CD4-positive, CD25-positive, alpha-beta regulatory T cell (primary cell): ENCODE results near the gene GMDS. TPM values are rescaled to one million over a fixed set of nuclear protein-coding genes. Genes with fewer than 3 reads are reported as not detected.

ENCODE experiments used
- ATAC-seq, 2 donors: fragments of 150-1000 bp; cut with Tn5 transposase; one replicate each; pipeline ENCODE4 v1.10.0; 2021; ENCODE audit warnings: low read depth in 2 of 2, moderate number of reproducible peaks in 2 of 2, moderate library complexity in 1 of 2
- DNase-seq, 3 donors: peaks; one replicate each; pipeline versions ENCODE4 v3.0.0 to v3.0.0-alpha.2; 2012 to 2022; ENCODE audit warnings: mixed read lengths in 1 of 3
- H3K27ac ChIP-seq: one replicate; pipeline ENCODE4 v1.7.0; 2013; ENCODE audit warnings: mild to moderate bottlenecking, low read length; ENCODE audit not compliant: insufficient read depth, poor library complexity, severe bottlenecking
- H3K27me3 ChIP-seq: one replicate; pipeline ENCODE4 v1.7.0; 2013; ENCODE audit warnings: low read length; ENCODE audit not compliant: control insufficient read depth, insufficient read depth
- H3K36me3 ChIP-seq: one replicate; pipeline ENCODE4 v1.7.0; 2013; ENCODE audit warnings: mild to moderate bottlenecking, low read length, moderate library complexity; ENCODE audit not compliant: control insufficient read depth, insufficient read depth
- H3K4me1 ChIP-seq: 2 replicates; pipeline ENCODE4 v1.7.0; 2013; ENCODE audit warnings: mild to moderate bottlenecking, low read length; ENCODE audit not compliant: insufficient read depth, control insufficient read depth, poor library complexity, severe bottlenecking
- H3K4me3 ChIP-seq: one replicate; pipeline ENCODE4 v1.7.0; 2013; ENCODE audit warnings: low read depth, mild to moderate bottlenecking, low read length, moderate library complexity
- H3K9me3 ChIP-seq, 2 experiments: 1 replicate in 1 of 2; 2 replicates in 1 of 2; pipeline ENCODE4 v1.7.0; 2013; ENCODE audit warnings: low read length in 2 of 2, mild to moderate bottlenecking in 1 of 2, moderate library complexity in 1 of 2; ENCODE audit not compliant: control insufficient read depth in 2 of 2
- H3K27ac Mint-ChIP-seq, 3 donors: one replicate each; pipeline ENCODE4 v1.8.0; 2020 to 2022; ENCODE audit warnings: mild to moderate bottlenecking in 3 of 3, mixed read lengths in 3 of 3, moderate library complexity in 2 of 3
- H3K27me3 Mint-ChIP-seq: one replicate; pipeline ENCODE4 v1.8.0; 2022; ENCODE audit warnings: mild to moderate bottlenecking, mixed read lengths
- H3K36me3 Mint-ChIP-seq: one replicate; pipeline ENCODE4 v1.8.0; 2020; ENCODE audit warnings: mixed read lengths
- H3K4me1 Mint-ChIP-seq, 4 donors: one replicate each; pipeline ENCODE4 v1.8.0; 2020 to 2022; ENCODE audit warnings: mixed read lengths in 4 of 4, mild to moderate bottlenecking in 1 of 4
- H3K4me3 Mint-ChIP-seq, 4 donors: one replicate each; pipeline ENCODE4 v1.8.0; 2020 to 2022; ENCODE audit warnings: mild to moderate bottlenecking in 4 of 4, mixed read lengths in 4 of 4, moderate library complexity in 3 of 4
- H3K9me3 Mint-ChIP-seq, 7 donors: one replicate each; pipeline ENCODE4 v1.8.0; 2020 to 2022; ENCODE audit warnings: mixed read lengths in 7 of 7, mild to moderate bottlenecking in 3 of 7, moderate library complexity in 2 of 7
- polyA plus RNA-seq, 4 donors: library from polyadenylated mRNA; unstranded; fragments of 300-500 nt; fragmentation: Illumina TruSeq; gene quantifications; one replicate each; pipeline ENCODE4 v1.2.3, GENCODE V29; 2021
- total RNA-seq: library from RNA; stranded (reverse); gene quantifications from one replicate; pipeline ENCODE4 v1.2.3, GENCODE V29; 2022

The GMDS gene
- total and polyA plus RNA-seq, 5 donors from 2014 or later = 17.5 to 23.9 (median 20.2) TPM

DNA sequence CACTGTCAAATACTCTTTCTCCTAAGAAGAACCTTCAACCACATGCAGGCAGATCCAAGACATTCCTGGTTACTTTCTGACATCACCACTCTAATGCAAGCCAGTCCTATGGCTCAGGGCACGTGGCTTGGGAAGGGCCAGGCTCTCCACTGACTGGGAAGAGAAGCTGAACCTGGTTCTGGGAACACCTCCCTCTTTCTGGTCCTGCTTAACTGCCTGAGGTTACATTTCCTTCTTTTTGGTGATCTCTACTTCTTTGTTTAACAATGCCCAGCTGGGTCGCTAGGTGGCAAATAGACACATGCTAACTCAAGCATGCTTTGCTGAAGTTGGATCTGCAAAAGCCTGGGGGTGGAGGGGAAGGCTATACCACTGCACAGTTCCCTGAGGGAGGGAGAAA, 249.8 kb downstream of the GMDS start:
- peaks cover 0 to 9% (median 0%) of the 10 kb centered on the region in 4 donors for H3K4me1 Mint-ChIP-seq
- no peaks in the 10 kb centered on the region for H3K27me3 ChIP-seq
- H3K27ac ChIP-seq = no peak overlapping the region
- H3K27ac Mint-ChIP-seq = no peak overlapping the region
- no peaks in the 10 kb centered on the region for H3K4me1 ChIP-seq
- H3K36me3 Mint-ChIP-seq = peaks cover 23% of the 10 kb centered on the region
- H3K4me3 Mint-ChIP-seq = no peak overlapping the region
- H3K9me3 Mint-ChIP-seq = no peaks in the 10 kb centered on the region
- H3K9me3 ChIP-seq = no peaks in the 10 kb centered on the region
- H3K27me3 Mint-ChIP-seq = no peaks in the 10 kb centered on the region
- no peak for DNase-seq
- no peaks in the 10 kb centered on the region for H3K36me3 ChIP-seq
- no peak overlapping the region for H3K4me3 ChIP-seq
- no peak for ATAC-seq

DNA sequence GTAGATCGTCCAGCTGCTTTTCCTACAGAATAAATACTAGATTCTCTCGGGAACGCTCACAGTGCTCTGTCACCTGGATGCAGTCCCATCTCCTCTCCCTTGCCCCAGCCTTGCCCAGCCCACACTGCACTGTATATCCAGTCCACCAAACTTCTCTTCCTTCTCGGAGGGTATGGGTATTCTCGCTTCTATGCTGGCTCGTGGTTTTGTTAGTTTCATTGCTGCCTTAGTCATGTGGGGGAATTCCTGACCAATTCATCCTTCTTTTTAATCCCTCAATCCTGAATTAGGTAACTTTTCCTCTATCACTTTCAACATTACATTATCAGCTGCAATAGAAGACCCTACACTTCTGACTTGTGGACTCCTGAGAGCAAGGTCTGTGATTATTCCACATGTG, 252.4 kb downstream of the GMDS start:
- Histone ChIP-seq H3K27me3 (no peaks in the 10 kb centered on the region), H3K4me1 (no peaks in the 10 kb centered on the region), H3K36me3 (no peaks in the 10 kb centered on the region), H3K27ac (no peak overlapping the region), H3K9me3 (no peaks in the 10 kb centered on the region), H3K4me3 (no peak overlapping the region)
- ATAC-seq = no peak
- DNase-seq = no peak
- Mint-ChIP-seq H3K9me3 (no peaks in the 10 kb centered on the region), H3K36me3 (peaks cover 23% of the 10 kb centered on the region), H3K4me3 (no peak overlapping the region), H3K27me3 (no peaks in the 10 kb centered on the region), H3K4me1 (peaks cover 0 to 9% (median 0%) of the 10 kb centered on the region in 4 donors), H3K27ac (peak overlapping the region in 1 of 3 donors; percentile 51)

DNA sequence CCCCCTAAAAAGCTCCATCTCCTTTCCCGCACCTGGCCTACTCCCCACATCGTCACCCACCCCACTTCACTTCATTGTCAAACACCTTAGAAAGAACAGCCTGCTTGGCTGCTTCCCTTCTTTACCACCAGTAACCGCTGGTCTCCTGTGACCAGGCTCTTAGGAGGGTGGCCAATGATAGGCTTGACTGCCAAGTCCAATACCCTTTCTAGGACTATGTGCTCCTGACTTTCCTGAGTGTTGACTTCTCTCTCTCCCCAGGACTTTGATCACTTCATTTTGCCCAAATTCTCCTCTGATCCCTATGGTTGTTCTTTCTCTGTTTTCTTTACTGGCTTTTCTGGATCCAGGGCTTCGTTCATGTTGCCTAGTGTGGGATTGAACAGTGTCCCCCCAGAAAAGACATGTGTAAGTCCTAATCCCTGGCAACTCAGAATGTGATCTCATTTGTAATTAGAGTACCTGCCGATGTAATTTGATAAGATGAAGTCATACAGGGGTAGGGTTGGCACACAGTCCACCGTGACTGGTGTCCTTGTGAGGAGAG, 254.0 kb downstream of the GMDS start:
- no peak overlapping the region for H3K27ac Mint-ChIP-seq
- H3K9me3 ChIP-seq = no peaks in the 10 kb centered on the region
- H3K4me3 ChIP-seq = no peak overlapping the region
- H3K4me1 ChIP-seq = no peaks in the 10 kb centered on the region
- peaks cover 0 to 6% (median 0%) of the 10 kb centered on the region in 4 donors for H3K4me1 Mint-ChIP-seq
- no peaks in the 10 kb centered on the region for H3K36me3 ChIP-seq
- H3K27me3 ChIP-seq = no peaks in the 10 kb centered on the region
- no peak for ATAC-seq
- no peak for DNase-seq
- H3K27me3 Mint-ChIP-seq = no peaks in the 10 kb centered on the region
- H3K4me3 Mint-ChIP-seq = no peak overlapping the region
- peaks cover 18% of the 10 kb centered on the region for H3K36me3 Mint-ChIP-seq
- H3K27ac ChIP-seq = no peak overlapping the region
- H3K9me3 Mint-ChIP-seq = no peaks in the 10 kb centered on the region

DNA sequence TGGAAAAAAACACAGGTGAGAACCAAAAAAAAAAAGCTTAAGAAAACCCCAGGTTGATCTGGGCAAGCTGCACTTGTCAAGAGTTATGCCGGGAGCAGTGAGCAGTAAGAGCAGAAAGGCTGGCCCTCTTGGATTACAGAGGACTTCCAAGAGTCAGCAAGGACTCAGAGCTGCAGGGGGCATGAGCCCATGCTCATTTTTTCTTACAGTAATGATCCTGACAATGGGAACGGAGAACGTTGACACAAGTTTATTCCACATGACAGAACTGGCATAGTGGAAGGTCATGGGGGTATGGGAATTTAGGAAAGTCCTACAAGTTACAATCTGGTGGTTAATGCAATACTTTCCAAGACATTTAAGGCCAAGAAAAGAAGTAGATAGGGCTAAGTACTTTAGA, 256.6 kb downstream of the GMDS start:
- Histone ChIP-seq H3K9me3 (no peaks in the 10 kb centered on the region), H3K36me3 (no peaks in the 10 kb centered on the region), H3K4me1 (no peaks in the 10 kb centered on the region), H3K27ac (no peak overlapping the region), H3K4me3 (no peak overlapping the region), H3K27me3 (no peaks in the 10 kb centered on the region)
- Mint-ChIP-seq H3K9me3 (peaks cover 0 to 5% (median under 1%) of the 10 kb centered on the region in 7 donors), H3K27ac (no peak overlapping the region), H3K36me3 (peaks cover 12% of the 10 kb centered on the region), H3K4me3 (no peak overlapping the region), H3K4me1 (no peaks in the 10 kb centered on the region), H3K27me3 (no peaks in the 10 kb centered on the region)
- DNase-seq (no peak), ATAC-seq (no peak)

DNA sequence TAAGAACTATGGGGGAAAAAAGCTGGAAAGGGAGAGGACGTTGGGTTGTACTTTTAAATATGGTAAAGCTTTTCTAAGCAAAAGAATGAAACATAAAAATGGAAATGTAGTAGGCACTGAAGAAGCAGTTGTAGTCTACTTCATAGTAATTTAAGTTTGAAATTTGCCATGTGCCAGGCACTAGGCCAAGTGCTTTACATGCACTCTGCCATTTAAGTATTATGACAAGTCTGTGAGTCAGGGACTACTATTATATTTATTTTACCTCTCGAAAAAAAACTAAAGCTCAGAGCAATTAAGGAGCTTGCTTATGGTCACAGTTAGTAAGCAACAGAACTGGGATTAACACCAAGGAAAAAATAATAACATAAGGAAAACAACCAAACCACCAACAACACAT, 257.8 kb downstream of the GMDS start:
- Mint-ChIP-seq H3K27me3 (no peaks in the 10 kb centered on the region), H3K4me3 (no peak overlapping the region), H3K4me1 (no peaks in the 10 kb centered on the region), H3K27ac (no peak overlapping the region), H3K36me3 (peaks cover 12% of the 10 kb centered on the region), H3K9me3 (peaks cover 0 to 11% (median 6%) of the 10 kb centered on the region in 7 donors)
- ATAC-seq = no peak
- H3K27ac ChIP-seq = no peak overlapping the region
- no peaks in the 10 kb centered on the region for H3K36me3 ChIP-seq
- H3K4me1 ChIP-seq = no peaks in the 10 kb centered on the region
- no peak for DNase-seq
- H3K4me3 ChIP-seq = no peak overlapping the region
- H3K27me3 ChIP-seq = no peaks in the 10 kb centered on the region
- H3K9me3 ChIP-seq = no peaks in the 10 kb centered on the region

DNA sequence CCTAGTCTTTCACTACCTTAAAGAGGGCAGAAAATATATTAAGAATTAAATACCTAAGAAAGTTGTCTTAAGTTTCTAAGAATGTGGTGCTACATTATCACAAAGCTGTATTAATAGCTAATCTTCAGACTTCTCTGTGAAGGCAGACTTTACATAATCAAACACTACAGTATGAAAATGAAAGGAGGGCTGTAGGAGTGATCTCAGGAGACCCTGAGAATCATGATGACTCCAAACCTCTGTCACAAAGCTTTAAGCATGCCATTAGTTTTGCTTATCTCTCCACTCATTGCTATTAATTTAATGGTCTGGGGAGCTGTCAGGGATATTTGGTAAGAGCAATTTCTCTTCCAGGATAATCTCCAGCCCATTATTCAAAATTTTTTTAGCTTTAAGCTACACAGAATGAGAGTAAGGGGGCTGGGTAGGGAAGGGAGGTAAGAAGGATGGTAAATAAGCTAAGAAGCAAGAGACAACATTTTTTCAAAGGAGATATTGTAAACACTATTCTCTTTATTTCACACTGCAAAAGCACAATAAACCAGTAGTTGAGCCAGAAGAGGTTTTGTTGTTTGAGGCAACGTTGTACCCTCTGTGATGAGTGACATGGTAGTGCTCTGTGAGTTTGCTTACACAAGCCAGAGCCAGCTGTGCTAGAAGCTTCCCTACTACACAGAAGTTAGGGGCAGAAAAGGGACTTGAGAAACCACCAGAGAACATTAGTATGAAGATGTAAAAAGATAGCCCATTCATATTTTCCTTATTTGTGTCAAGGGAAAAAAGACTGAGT, 258.8 kb downstream of the GMDS start:
- ATAC-seq (no peak), DNase-seq (no peak)
- Histone ChIP-seq H3K27ac (no peak overlapping the region), H3K4me1 (no peaks in the 10 kb centered on the region), H3K36me3 (no peaks in the 10 kb centered on the region), H3K4me3 (no peak overlapping the region), H3K9me3 (peaks cover 0 to under 1% of the 10 kb centered on the region in 2 experiments), H3K27me3 (no peaks in the 10 kb centered on the region)
- Mint-ChIP-seq H3K27ac (no peak overlapping the region), H3K27me3 (no peaks in the 10 kb centered on the region), H3K9me3 (peaks cover 0 to 17% (median 6%) of the 10 kb centered on the region in 7 donors), H3K36me3 (peaks cover 8% of the 10 kb centered on the region), H3K4me1 (no peaks in the 10 kb centered on the region), H3K4me3 (no peak overlapping the region)

DNA sequence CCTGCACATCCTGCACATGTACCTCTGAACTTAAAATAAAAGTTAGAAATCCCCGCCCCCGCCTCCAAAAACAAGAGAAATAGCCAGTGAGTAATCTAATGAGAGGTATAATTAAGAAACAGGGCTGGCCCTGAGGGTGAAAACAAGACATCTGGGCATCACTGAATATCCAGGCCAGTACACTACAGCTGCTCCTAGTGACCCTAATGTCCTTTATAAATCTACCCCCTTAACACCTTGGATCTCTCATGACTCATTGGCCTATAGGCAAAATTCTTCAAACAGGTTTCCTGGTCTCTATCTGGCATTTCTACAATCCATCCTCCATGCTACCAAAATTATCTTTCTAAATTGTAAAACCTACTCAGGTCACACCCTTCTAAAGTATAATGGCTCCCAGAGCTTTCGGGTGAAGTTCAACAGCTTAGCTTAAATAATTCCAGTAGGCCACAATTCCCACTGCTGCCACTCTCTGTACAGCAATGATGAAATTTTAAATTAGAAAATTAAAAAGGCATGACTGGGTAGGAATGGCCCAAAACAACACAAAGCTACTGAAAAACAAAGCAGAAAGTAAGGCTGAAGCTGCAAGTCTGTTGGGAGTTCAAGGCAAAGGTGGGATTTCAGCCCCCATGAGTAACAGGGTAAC, 260.9 kb downstream of the GMDS start:
- Histone ChIP-seq H3K27me3 (no peaks in the 10 kb centered on the region), H3K4me3 (no peak overlapping the region), H3K9me3 (peaks cover 8 to 14% of the 10 kb centered on the region in 2 experiments), H3K4me1 (no peaks in the 10 kb centered on the region), H3K27ac (no peak overlapping the region), H3K36me3 (no peaks in the 10 kb centered on the region)
- ATAC-seq = no peak
- Mint-ChIP-seq H3K9me3 (peaks cover 0 to 38% (median 14%) of the 10 kb centered on the region in 7 donors), H3K4me3 (no peak overlapping the region), H3K4me1 (no peaks in the 10 kb centered on the region), H3K27ac (no peak overlapping the region), H3K36me3 (peaks cover 24% of the 10 kb centered on the region), H3K27me3 (no peaks in the 10 kb centered on the region)
- no peak for DNase-seq
